Stimulated activated CD8-positive, alpha-beta memory T cell treated with anti-CD3 and anti-CD28 coated beads, Interleukin-12 subunit alpha, Interleukin-12 subunit beta, amount 100 ng/mL, for 1 hour (primary cell): ENCODE results near the gene ADARB2.

ENCODE experiments used
- DNase-seq: peaks from one replicate; pipeline ENCODE4 v3.0.0-alpha.2; 2020; ENCODE audit warnings: low read depth

Gene ADARB2

GRCh38 chr10:1662438-1663025 lies 74.8 kb downstream of the ADARB2 start:
- DNase-seq: no peak

GRCh38 chr10:1661859-1662437 lies 75.4 kb downstream of the ADARB2 start:
- DNase-seq: no peak

DNA sequence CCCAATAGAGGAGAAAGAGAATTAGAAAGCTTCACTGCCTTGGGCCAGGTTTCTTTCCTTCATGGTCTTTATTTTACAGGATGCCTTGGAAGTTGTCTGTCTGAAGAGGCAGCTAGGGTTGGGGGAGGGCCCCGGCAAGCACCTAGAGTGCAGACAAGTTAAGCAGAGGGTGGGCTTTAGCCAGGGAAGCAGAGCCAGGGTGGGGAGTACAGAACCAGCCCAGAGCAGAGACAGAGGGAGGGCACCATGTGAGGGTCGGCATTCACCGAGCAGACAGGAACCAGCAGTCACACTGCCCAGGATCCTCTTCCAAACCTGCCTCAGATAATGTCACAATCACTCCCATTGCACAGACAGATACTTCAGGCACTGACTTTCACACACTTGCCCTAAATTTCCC lies 75.9 kb downstream of the ADARB2 start:
- no peak for DNase-seq

DNA sequence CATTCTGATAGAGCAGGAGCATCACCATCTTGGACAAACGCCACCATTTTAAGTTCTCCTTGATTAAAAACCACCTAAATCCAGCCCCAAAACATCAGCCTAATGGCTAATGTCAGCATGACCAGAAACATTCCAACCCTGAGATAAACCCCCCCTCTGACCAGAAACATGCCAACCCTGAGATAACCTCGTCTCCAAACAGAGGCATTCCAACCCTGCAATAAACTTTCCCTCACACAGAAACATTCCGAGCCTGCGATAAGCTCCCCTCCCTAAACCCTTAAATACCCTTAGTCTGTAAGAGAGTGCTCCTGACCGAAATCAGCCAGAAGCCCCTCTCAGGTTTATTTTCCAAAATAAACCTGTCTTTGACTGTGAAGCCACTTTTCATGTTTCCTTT lies 76.5 kb downstream of the ADARB2 start:
- no peak for DNase-seq

DNA sequence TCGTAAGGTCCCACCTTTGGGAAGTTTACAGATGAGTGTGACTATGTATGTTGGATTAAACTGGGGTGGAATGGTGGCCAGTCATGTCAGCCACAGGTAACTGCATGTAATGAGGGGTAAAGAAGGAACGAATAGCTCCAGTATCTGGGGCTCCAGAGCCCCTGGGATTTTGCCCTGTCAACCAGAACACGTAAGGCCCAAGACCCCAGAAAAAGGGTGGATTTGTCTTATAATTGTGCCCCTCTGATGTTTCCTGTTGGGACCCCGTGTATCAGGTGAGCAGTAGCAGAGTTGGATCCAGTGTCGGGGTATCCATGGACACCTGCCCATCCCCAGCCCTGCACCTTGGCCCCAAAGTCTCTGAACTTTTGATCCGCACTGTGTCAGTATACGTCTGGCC lies 76.9 kb downstream of the ADARB2 start:
- no peak for DNase-seq

GRCh38 chr10:1659221-1659791 lies 78.0 kb downstream of the ADARB2 start:
- no peak for DNase-seq

GRCh38 chr10:1658658-1659057 lies 78.7 kb downstream of the ADARB2 start:
- DNase-seq: no peak

GRCh38 chr10:1657479-1657878 lies 79.8 kb downstream of the ADARB2 start:
- no peak for DNase-seq

DNA sequence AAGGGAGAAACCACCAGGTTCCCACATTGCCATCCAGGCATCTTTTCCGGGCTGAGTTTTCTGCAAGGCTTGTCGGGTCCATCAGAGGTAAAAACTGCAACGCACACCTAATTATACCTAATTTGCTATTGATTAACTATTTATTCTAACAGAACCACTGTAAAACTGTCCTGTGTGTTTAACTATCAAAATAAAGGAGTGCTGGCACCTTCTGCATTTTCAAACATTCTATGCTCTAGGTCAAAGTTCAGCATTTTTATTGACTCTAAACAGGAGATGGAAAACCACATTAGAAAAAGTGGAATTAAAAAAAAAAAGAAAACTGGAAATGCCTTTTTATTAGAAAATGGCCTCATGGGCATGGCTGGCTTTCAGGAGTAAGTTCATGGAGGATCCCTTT lies 82.0 kb downstream of the ADARB2 start:
- no peak for DNase-seq

DNA sequence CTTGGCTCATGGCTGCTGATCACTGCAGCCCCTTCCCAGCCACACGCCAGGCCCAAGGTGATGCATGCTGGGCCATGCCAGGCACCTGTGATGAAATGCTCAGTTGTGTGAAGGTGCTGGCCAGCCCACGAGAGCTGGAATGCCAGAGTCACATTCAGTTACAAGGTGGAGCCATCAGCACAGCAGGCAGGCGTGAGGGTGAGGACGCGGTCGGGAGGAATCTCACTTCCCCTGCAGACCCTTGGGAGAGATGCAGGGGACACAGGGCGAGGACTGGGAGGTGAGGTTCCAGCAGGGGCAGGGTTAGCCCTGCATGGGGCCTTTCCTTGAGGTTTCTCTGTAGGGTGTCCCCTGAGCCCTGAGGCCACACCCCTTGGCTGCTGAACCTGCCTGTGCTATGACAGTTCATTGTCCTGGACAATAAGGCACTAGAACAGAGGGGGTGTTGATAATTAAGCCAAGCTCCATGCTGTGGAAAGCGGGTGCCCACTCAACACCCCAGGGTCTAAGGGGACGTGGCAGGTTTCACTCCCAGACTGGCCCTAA lies 82.4 kb downstream of the ADARB2 start:
- DNase-seq: no peak

DNA sequence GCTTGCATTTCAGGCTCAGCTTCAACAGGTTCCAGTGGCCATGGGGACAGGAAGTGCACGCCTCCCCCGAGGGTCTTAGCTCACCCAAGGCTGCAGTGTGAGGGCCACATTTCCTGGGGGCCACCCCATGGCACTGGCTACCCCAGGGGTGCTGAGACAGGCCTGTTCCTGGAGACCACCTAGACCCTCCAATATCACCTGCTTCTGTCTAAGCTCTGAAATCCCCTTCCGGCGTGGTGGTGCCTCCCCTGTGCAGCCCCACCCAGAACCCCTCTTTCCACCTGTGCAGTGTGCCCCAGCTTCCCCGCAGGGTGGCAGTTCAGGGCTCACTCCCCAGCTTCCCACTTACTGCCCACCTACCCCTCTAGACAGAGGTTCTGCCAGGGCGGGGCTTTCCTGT lies 83.1 kb downstream of the ADARB2 start:
- no peak for DNase-seq

GRCh38 chr10:1653321-1653720 lies 84.0 kb downstream of the ADARB2 start:
- DNase-seq: no peak

DNA sequence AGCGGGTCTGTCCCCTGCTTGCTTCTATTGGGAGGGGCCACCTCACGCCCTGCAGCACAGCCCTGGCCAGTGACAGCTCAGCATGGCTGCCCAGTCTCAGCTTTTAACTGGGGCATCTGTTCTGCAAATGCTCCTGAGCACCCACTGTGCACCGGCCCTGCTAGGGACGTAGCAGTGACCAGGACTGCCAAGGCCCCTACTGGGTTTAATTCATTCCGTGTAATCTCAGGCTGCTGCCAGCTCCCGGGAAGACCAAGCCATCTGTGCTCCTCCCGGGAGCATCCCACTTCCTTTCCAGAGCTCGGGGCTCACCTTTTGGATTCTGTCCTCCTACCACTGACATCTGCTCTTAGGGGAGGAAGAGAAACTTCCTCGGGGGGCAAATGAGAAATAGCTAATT lies 85.2 kb downstream of the ADARB2 start:
- DNase-seq: no peak

- DNase-seq: no peak
Observed at GRCh38 chr10:1651270-1651966, 85.9 kb downstream of the ADARB2 start.

GRCh38 chr10:1650542-1651269 lies 86.6 kb downstream of the ADARB2 start:
- DNase-seq: no peak

DNA sequence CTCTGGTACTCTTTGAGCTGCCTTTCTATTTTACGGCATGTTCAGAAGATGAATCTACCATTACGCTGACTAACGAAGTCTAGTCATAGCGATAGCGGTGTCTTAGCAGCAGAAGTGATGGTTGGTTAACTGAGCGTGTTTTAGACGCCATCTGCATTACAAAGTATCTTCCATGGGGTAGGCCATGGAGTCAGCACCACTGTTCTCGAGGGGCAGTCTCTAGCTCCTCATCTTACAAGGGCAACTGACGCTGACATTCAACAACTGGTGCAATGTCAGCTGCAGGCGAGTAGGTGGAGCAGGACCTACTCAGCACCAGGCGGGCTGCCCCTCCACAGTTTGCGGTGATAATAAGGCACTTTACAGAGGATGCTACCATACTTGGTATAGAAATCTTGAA lies 88.7 kb downstream of the ADARB2 start:
- DNase-seq: no peak

DNA sequence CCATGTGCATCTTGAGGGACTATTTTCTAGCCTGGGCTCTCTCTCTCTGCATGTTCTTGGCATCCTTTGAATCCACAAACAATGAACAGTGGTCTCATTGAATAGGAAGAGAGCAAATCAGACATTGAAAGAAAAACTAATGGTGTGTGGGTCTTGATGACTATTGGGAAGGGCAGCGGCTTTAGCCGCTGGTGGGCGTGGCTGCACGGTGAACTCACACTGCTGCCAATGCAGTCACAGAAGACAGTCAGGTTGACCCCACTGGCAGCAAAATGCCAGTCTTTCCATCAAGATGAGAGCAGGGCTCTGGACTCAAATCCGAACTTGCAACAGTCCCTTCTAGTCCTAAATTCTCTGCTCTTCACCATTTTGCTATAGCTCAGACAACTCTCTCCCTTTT lies 91.0 kb downstream of the ADARB2 start:
- no peak for DNase-seq

- DNase-seq: no peak
Observed at GRCh38 chr10:1645896-1646295, 91.4 kb downstream of the ADARB2 start.

- DNase-seq: no peak
Observed at GRCh38 chr10:1644191-1644711, 93.1 kb downstream of the ADARB2 start.

GRCh38 chr10:1643908-1644179 lies 93.5 kb downstream of the ADARB2 start:
- DNase-seq: no peak

GRCh38 chr10:1643161-1643907 lies 94.0 kb downstream of the ADARB2 start:
- no peak for DNase-seq
